GM18505 (cell line): ENCODE measurements around the gene XIRP1.
"Not testable (repeated sequence)": the region's sequence is repeated elsewhere in the genome, so short reads cannot be mapped to it uniquely, and the experiment has no call there.

Experiments used
- ATAC-seq: cut with Tn5 transposase; IDR thresholded peaks from one replicate; pipeline ENCODE4 v1.9.1; 2021; ENCODE audit not compliant: unreplicated experiment
- POLR2A ChIP-seq: IDR thresholded peaks from 4 replicates; pipeline ENCODE4 v1.6.1; 2011; ENCODE audit warnings: borderline replicate concordance; ENCODE audit not compliant: insufficient read depth, insufficient read length; ENCODE audit errors: extremely low read depth

XIRP1 gene

GRCh38 chr3:39192490-39193092 lies at the start of gene XIRP1:
XIRP1 (minus strand) TSS chr3:39192595; CDS start chr3:39189445, 3,150 bp downstream.
- ATAC-seq, result no peak
- TF ChIP-seq POLR2A, result no peak

- no peak for ATAC-seq
- no peak for TF ChIP-seq POLR2A
These were observed 49.2 kb upstream of the XIRP1 start for GRCh38 chr3:39241561-39241960.

- no peak for ATAC-seq
- no peak for TF ChIP-seq POLR2A
These were observed 44.6 kb upstream of the XIRP1 start for GRCh38 chr3:39237027-39237426.

GRCh38 chr3:39234651-39235050 lies 42.3 kb upstream of the XIRP1 start:
- ATAC-seq, result no peak
- TF ChIP-seq POLR2A, result no peak

- TF ChIP-seq POLR2A, result no peak
- ATAC-seq, result no peak
These were observed 40.5 kb upstream of the XIRP1 start for GRCh38 chr3:39232859-39233258.

- ATAC-seq, result no peak
- no peak for TF ChIP-seq POLR2A
These were observed 38.1 kb upstream of the XIRP1 start for GRCh38 chr3:39230453-39230852.

- ATAC-seq, result no peak
These were observed 36.1 kb upstream of the XIRP1 start for GRCh38 chr3:39228496-39228895.

GRCh38 chr3:39227596-39227995 lies 35.2 kb upstream of the XIRP1 start:
- not testable (repeated sequence) for ATAC-seq

More at GRCh38 chr3:39228496-39228895, 36.1 kb upstream of the XIRP1 start:
- TF ChIP-seq POLR2A, result no peak

GRCh38 chr3:39226106-39226741 lies 33.8 kb upstream of the XIRP1 start:
- TF ChIP-seq POLR2A, result no peak
- peak; percentile 74 for ATAC-seq

GRCh38 chr3:39224288-39224687 lies 31.9 kb upstream of the XIRP1 start:
- TF ChIP-seq POLR2A, result no peak
- no peak for ATAC-seq

- no peak for TF ChIP-seq POLR2A
These were observed 30.5 kb upstream of the XIRP1 start for GRCh38 chr3:39222939-39223338.

GRCh38 chr3:39222462-39222861 lies 30.1 kb upstream of the XIRP1 start:
- no peak for ATAC-seq
- no peak for TF ChIP-seq POLR2A

More at GRCh38 chr3:39222939-39223338, 30.5 kb upstream of the XIRP1 start:
- ATAC-seq, result no peak

GRCh38 chr3:39221141-39221530 lies 28.7 kb upstream of the XIRP1 start:
- TF ChIP-seq POLR2A, result no peak
- no peak for ATAC-seq

GRCh38 chr3:39220407-39221140 lies 28.2 kb upstream of the XIRP1 start:
- TF ChIP-seq POLR2A, result no peak
- peak; percentile 36 for ATAC-seq
